ENCODE data around the gene PECR.
"Not testable (repeated sequence)": the region's sequence is repeated elsewhere in the genome, so short reads cannot be mapped to it uniquely, and the experiment has no call there.

Gene PECR

DNA sequence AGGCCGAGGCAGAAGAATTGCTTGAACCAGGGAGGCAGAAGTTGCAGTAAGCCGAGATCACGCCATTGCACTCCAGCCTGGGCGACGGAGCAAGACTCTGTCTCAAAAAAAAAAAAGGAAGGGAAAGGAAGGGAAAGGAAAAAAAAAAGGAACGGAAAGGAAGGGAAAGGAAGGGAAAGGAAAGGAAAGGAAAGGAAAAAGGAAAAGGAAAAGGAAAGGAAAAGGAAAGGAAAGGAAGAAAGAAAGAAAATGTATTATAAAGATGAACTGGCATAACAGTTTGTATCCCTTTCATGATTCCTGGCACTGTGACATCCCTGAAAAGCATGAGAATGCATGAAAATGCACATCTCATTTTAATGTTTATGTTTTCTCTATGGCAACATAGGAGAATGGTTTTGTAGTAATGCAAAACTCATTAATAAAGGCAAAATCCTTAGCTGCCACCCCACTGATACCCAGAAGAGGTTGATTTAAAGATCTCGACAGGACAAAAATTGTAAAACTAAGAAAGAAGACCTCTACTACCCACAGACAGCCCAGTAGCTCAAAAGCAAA is 56.8 kb downstream of the PECR start:
- no peak for DNase-seq

GRCh38 chr2:216023055-216023648 is 58.5 kb downstream of the PECR start:
- peak; percentile 65 for DNase-seq

DNA sequence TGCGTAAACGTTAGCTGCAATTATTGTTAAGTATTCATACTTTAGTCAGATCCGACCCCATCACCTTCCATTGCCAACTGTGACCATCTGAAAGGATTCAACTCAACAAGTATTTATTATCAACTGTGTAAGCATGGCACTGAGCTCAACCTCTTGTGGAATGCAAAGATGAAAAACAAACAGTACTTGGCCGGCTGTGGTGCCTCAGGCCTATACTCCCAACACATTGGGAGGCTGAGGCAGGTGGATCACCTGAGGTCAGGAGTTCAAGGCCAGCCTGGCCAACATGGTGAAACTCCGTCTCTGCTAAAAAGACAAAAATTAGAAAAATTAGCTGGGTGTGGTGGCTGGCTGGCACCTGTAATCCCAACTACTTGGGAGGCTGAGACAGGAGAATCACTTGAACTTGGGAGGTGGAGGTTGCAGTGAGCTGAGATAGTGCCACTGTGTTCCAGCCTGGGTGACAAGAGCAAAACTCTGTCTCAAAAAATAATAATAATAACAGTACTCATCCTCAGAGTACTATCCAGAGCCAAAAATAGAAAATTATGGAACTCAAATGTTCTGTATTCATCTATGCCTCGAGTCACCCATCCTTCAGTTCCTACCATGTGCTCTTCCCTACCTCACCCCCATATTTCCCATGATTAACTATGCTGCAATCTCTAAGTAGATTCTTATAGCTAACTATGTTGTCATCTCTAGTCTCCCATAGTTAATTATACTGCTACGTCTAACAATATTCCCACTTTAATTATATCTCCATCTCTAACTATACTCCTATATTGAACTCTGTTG is 59.6 kb downstream of the PECR start:
- peak in 1 of 2 donors; percentile 17 for DNase-seq

DNA sequence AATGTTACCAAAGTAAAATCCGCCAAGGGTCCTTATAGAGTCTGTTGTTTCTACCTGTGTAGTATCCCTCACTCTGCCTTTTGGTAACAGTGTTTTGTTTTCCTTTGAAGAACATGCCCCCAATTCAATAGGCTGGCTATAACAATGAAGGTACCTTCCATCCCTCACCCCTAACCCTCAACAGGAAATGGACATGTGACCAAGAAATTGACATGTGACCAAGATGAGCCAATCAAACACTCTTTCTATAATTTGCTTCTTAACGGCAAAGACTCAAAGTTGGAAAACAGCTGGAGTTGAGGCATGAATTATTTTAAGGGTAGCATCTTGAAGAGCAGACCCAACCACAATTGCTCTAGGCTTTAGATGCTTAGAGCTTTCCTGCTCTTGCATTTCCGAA is 62.9 kb downstream of the PECR start:
- DNase-seq, result no peak

DNA sequence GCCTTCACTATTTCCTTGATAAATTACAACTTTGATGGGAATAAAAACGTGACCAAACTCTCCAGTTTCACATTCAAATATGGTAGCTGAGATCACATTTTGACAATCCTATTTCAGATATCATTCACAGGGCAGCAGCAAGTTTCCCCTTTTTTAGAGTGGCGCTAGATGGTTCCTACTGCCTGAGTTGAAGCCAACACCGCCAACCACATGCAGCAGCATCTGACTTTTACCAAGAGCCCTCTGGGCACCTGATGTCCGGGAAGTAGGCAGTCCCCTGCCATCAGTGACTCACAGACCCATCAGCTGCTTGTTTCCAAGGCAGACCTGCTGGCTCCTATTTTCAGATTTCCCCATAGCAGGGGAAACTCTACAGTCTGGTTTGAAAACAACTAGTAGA is 64.2 kb downstream of the PECR start:
- DNase-seq, result peak; percentile 85 to 95

DNA sequence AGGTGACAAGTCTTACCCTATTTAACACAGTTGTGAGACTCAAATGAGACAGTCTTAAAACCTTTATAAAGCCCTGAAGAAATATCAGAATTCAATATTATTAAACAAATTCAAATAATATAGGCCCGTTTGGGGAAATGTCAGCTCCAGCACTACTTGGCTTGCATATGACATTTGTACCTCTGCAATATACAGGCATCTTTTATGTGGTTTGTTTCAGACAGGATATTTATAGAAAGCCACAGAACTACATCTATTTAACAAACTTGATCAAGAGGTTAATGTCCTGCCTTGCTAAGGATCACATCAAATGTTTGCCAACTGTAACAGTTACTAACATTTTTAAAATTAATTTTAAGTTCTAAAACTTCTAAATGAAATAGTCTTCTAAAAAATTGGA is 65.0 kb downstream of the PECR start:
- no peak for DNase-seq

DNA sequence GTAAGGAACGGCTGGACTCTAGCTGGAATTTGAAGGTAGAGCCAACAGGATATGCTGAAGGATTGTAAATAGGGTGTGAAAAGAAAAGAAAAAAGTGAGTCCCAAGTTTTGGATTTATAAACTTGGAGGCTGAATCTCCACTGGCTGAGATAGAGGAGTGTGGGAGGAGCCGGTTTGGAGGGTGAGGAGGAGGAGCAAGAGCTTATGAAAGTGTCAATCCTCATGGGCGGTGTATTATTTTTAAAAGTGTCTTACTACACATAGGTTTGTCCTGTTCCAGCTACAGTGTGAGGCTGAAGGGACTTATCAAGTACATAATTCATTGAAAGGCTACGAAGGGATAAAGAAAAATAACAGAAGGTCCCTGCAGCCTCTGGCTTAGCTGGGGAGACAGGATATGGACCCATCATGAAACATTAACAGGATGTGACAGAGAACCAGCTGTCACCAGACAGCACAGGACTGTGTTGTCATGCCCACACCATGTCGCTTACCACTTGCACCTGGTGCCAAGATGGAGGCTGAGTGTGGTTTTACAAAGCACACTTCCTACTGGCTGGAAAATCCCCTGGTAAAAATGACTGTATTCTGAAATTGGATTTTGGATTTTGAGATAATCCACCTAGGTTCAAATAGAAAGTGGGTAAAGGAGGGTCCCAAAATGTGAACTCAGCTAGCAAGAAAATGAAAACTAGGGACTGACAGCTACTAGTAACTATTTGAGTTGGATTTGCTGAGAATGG is 65.7 kb downstream of the PECR start:
- DNase-seq, result peak; percentile 29 to 71

- DNase-seq, result no peak
These were observed 66.6 kb downstream of the PECR start for GRCh38 chr2:216014986-216015385.

- DNase-seq, result no peak
These were observed 67.6 kb downstream of the PECR start for GRCh38 chr2:216014006-216014405.

- peak; percentile 83 to 92 for DNase-seq
These were observed 68.3 kb downstream of the PECR start, which contains the start of gene MREG for GRCh38 chr2:216013080-216013909. TSS of gene MREG (minus strand) at chr2:216013551. CDS start at chr2:216013327, 224 bp downstream.

DNA sequence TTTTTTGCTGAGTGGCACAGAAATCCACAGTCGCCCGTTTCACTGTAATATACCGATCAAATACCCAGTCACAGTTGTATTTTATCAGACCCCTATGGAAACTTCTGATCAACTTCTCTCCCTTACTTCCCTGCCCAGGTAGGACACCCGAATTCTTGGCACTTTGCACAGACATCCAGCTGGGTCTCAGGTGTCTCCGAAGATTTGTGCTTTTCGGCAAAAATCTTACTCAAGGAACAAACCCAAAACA is 68.9 kb downstream of the PECR start:
- no peak for DNase-seq

DNA sequence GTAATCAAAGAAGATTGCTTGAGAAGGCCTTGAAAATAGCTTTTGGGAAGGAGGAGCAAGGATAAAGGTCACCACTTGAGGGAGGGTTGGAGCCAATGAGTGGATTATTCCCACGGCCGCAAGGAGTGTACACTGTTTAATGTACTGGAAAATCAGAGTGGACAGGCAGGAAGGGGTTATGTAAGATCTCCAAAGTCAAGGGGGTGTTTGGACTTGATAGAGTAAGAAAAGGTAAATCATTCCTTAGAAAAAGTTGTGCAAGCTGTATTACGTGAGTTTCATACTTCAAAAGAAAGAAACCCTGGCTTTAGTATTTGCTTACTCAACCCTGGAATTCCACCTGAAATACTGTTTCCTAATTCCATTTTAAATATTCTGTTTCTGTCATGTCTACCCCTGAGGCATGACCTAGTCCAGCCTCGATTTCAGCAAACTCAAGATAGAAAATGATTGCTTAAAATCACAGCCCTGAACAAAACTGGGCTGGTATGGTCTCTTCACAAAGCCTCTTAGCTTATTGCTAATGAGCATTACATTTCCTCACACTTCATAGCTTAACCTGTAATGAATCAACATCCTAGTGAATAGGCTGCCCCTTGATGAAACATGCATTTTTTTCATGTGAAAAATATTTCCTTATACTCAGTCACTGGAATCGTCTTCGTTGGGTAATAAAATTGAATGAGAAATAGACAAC is 69.3 kb downstream of the PECR start:
- DNase-seq, result peak; percentile 47 to 75

DNA sequence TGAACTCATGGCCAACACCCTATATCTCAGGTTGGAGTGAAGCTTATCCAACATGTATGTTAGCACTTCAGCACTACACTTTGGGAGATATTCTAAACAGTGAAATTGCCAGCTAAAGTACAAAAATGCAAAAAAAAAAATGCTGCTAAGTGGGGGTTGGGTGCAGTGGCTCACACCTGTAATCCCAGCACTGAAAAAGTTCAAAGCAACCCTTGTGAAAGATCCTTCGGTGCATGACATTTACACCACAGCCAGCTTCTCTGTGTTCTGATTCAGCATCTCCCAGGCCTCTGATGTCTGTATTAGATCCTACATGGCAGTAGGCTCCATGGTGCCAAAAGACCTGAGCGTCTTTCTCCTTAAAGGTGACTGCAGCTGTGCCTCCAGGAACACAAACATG is 72.4 kb downstream of the PECR start:
- not testable (repeated sequence) for DNase-seq

DNA sequence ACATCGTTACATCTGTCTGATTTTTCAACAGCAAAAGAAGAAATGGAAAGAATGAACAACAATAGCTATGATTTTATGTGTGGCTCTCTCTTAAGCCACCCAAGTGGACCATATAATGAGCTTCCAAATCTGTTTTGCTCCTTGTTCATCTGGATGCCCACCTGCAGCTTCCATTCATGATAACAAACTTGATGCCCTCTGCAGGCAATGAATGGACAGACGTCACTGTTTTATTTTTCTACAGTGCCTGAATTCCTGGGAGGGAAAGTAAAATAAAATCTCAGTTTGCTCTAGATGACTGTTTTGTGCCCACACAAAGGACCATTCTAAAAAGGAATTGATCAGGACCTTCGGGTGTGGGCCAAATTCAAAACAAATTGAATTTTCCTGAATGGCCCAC is 73.2 kb downstream of the PECR start:
- no peak for DNase-seq

GRCh38 chr2:216006164-216006663 is 75.4 kb downstream of the PECR start:
- DNase-seq, result peak; percentile 97 to 98

DNA sequence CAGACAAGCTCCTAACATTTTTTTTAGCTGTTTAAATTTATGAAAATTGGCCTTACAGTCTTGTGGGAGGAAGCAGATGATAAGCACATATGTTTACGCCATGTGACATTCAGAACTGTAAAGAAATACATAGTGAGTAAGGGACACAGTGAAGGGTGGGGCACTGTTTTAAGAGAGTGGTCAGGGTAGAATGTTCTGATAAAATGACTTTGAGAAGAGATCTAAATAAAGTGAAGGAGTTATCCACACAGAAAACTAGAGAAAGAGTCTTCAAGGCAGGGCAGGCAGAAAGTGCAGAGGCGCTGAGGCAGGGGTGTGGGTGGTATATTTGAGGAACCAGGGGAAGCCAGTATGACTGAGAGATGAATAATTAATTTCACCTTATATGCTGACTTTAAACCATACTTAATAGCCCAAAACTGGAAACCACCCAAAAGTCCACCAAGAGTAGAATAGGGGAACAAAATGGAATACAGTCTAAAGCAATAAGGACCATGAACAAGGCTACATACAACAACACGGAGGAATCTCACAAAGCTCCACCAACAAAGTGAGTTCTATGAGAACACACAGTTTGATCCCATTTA is 76.8 kb downstream of the PECR start:
- DNase-seq, result peak; percentile 84 to 89

GRCh38 chr2:216003876-216004696 is 77.5 kb downstream of the PECR start:
- DNase-seq, result peak in 1 of 2 donors; percentile 25

GRCh38 chr2:216002693-216003092 is 78.9 kb downstream of the PECR start:
- DNase-seq, result no peak

DNA sequence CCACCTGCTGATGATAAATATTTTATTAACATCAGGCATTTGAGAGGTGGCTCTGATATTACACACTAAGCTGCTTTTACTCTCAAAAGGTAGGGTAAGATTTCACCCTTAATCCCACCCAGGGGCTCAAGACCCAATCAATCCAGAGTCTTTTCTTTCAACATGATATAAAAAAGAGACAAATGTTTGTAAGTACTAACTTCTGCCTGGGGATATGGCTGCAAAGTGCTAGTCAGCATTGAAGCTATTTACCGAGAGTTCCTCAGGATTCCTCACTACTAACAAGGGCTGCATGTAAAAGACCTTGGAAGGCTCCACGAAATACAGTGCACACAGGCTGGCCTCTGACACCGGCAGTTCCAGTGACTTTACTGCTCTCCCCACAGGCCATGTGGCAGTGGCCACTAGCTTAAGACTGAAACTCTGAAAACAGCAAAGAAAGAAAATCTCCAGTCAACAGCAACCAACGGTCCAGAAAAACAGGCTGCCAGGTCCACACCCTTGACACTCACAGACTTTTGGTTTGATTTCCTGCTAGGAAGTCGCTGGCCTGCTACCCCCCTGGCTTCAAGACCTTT is 79.4 kb downstream of the PECR start:
- DNase-seq, result no peak

Data from inflammatory macrophage (primary cell).